ENCODE results near the gene FCGR3B.
"Not testable (repeated sequence)": the region's sequence is repeated elsewhere in the genome, so short reads cannot be mapped to it uniquely, and the experiment has no call there.

GRCh38 chr1:161636976-161637375, 6.0 kb upstream of the FCGR3B start:
- TF ChIP-seq, protein P1, sequence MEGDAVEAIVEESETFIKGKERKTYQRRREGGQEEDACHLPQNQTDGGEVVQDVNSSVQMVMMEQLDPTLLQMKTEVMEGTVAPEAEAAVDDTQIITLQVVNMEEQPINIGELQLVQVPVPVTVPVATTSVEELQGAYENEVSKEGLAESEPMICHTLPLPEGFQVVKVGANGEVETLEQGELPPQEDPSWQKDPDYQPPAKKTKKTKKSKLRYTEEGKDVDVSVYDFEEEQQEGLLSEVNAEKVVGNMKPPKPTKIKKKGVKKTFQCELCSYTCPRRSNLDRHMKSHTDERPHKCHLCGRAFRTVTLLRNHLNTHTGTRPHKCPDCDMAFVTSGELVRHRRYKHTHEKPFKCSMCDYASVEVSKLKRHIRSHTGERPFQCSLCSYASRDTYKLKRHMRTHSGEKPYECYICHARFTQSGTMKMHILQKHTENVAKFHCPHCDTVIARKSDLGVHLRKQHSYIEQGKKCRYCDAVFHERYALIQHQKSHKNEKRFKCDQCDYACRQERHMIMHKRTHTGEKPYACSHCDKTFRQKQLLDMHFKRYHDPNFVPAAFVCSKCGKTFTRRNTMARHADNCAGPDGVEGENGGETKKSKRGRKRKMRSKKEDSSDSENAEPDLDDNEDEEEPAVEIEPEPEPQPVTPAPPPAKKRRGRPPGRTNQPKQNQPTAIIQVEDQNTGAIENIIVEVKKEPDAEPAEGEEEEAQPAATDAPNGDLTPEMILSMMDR (IDR thresholded peaks at IDR 0.05; ENCODE audit: low read depth, low read length, poor library complexity, severe bottlenecking), result not testable (repeated sequence)
- TF ChIP-seq EZH2phosphoT487 (IDR thresholded peaks at IDR 0.05; ENCODE audit: borderline replicate concordance, low read length), result not testable (repeated sequence)

Measured in DOHH2 (cell line).